ENCODE data around the gene FARP1.

DNA sequence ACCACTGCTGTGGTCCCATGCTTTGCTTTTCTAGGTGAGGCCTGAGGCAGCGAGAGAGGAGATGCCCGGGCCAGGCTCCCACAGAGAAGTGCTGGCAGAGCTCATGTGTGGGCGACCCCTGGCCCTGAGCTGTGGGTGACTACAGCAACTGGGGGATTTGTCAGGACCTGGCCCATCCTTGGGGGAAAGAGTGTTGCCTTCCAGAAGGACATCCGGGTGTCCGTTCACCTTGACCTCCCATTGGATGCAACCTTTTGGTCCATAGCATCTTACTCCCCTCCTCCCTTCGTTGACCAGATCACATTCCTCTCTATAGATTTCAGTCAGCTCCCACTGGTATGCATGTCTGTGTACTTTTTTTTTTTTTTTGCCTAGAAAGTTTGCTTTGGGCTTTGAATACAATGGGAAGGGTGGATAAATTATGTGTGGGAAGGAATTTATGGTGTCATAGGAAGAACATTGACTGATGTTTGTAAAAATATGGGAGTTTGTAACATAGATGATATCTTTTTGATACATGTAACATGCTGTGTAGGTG is 118.3 kb downstream of the FARP1 start:
- TF ChIP-seq CTCF (IDR thresholded peaks at IDR 0.05) (no peak), POLR2A (IDR thresholded peaks at IDR 0.05) (no peak)

Measured in gastroesophageal sphincter (tissue), 3 donors.